ENCODE measurements around the gene RPL27. TPM values are rescaled to one million over a fixed set of nuclear protein-coding genes. Genes with fewer than 3 reads are reported as not detected.
"Not testable (repeated sequence)": the region's sequence is repeated elsewhere in the genome, so short reads cannot be mapped to it uniquely, and the experiment has no call there.

Gene RPL27
- total and polyA plus RNA-seq, 2 donors (not counting 1 experiment from before 2014, with no cell fraction given) = 902 to 3,346 TPM

DNA sequence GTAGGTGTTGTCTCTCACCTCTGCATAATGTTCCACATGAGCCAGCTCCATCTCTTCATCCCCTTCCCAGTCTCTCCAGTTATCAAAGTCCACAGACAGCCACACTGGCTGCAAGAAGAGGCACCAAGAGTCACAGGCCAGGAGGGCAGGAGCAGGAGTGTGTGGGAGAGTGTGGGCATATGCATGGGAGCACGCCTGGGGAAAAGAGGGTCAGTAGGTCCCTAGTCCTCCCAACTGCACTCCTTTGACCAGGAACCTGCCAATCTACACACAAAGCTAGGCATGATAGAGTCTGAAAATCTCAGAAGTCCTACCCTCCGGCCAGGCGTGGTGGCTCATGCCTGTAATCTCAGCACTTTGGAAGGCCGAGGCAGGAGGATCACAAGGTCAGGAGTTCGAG lies 26.6 kb upstream of the RPL27 start:
- H2AFZ ChIP-seq (ENCODE audit: low read length) = no peak overlapping the region
- H3K9ac ChIP-seq (ENCODE audit: insufficient read depth, low read length) = no peak overlapping the region
- H3K9me3 ChIP-seq (ENCODE audit: control insufficient read depth, insufficient read depth, low read depth, low read length) = no peaks in the 10 kb centered on the region

DNA sequence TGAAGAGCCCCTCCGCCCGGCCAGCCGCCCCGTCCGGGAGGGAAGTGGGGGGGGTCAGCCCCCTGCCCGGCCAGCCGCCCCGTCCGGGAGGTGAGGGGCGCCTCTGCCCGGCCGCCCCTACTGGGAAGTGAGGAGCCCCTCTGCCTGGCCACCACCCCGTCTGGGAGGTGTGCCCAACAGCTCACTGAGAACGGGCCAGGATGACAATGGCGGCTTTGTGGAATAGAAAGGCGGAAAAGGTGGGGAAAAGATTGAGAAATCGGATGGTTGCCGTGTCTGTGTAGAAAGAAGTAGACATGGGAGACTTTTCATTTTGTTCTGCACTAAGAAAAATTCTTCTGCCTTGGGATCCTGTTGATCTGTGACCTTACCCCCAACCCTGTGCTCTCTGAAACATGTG lies 24.9 kb upstream of the RPL27 start:
- H3K9me3 ChIP-seq (ENCODE audit: control insufficient read depth, insufficient read depth, low read depth, low read length); H3K9ac ChIP-seq (ENCODE audit: insufficient read depth, low read length); H3K27me3 ChIP-seq (ENCODE audit: control insufficient read depth, insufficient read depth, low read length); DNase-seq (ENCODE audit: low read depth in 2 of 2); H3K4me2 ChIP-seq (ENCODE audit: extremely low read depth, insufficient read depth, low read length); H3K4me3 ChIP-seq (replicated peaks in 1 of 4; ENCODE audit: control extremely low read depth in 1 of 4, insufficient read depth in 1 of 4, low read depth in 3 of 4, low read length in 4 of 4); H3K36me3 ChIP-seq (ENCODE audit: control insufficient read depth, insufficient read depth, low read length); H2AFZ ChIP-seq (ENCODE audit: low read length); H4K20me1 ChIP-seq (ENCODE audit: control insufficient read depth, extremely low read depth, insufficient read depth, low read length); H3K79me2 ChIP-seq (ENCODE audit: control insufficient read depth, insufficient read depth, low read length); H3K4me1 ChIP-seq (ENCODE audit: control insufficient read depth, extremely low read depth, insufficient read depth, low read length); H3K27ac ChIP-seq (ENCODE audit: insufficient read depth, low read length): not testable (repeated sequence)

More for the DNA sequence above, 26.6 kb upstream of the RPL27 start:
- no peak for DNase-seq (ENCODE audit: low read depth in 2 of 2)
- Histone ChIP-seq H3K79me2 (ENCODE audit: control insufficient read depth, insufficient read depth, low read length) (no peaks in the 10 kb centered on the region), H4K20me1 (ENCODE audit: control insufficient read depth, extremely low read depth, insufficient read depth, low read length) (no peaks in the 10 kb centered on the region), H3K27me3 (ENCODE audit: control insufficient read depth, insufficient read depth, low read length) (no peaks in the 10 kb centered on the region), H3K27ac (ENCODE audit: insufficient read depth, low read length) (no peak overlapping the region), H3K36me3 (ENCODE audit: control insufficient read depth, insufficient read depth, low read length) (no peaks in the 10 kb centered on the region), H3K4me1 (ENCODE audit: control insufficient read depth, extremely low read depth, insufficient read depth, low read length) (no peaks in the 10 kb centered on the region), H3K4me2 (ENCODE audit: extremely low read depth, insufficient read depth, low read length) (no peak overlapping the region), H3K4me3 (replicated peaks in 1 of 4; ENCODE audit: control extremely low read depth in 1 of 4, insufficient read depth in 1 of 4, low read depth in 3 of 4, low read length in 4 of 4) (no peak overlapping the region)
- TF ChIP-seq, protein P1, sequence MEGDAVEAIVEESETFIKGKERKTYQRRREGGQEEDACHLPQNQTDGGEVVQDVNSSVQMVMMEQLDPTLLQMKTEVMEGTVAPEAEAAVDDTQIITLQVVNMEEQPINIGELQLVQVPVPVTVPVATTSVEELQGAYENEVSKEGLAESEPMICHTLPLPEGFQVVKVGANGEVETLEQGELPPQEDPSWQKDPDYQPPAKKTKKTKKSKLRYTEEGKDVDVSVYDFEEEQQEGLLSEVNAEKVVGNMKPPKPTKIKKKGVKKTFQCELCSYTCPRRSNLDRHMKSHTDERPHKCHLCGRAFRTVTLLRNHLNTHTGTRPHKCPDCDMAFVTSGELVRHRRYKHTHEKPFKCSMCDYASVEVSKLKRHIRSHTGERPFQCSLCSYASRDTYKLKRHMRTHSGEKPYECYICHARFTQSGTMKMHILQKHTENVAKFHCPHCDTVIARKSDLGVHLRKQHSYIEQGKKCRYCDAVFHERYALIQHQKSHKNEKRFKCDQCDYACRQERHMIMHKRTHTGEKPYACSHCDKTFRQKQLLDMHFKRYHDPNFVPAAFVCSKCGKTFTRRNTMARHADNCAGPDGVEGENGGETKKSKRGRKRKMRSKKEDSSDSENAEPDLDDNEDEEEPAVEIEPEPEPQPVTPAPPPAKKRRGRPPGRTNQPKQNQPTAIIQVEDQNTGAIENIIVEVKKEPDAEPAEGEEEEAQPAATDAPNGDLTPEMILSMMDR (conservative IDR thresholded peaks at IDR 0.05 in 1 of 2, IDR thresholded peaks at IDR 0.05 in 1 of 2; ENCODE audit: low read depth in 1 of 2, low read length in 2 of 2) = no peak
- TF ChIP-seq EZH2 (IDR thresholded peaks at IDR 0.05; ENCODE audit: low read length, missing control alignments) = no peak

DNA sequence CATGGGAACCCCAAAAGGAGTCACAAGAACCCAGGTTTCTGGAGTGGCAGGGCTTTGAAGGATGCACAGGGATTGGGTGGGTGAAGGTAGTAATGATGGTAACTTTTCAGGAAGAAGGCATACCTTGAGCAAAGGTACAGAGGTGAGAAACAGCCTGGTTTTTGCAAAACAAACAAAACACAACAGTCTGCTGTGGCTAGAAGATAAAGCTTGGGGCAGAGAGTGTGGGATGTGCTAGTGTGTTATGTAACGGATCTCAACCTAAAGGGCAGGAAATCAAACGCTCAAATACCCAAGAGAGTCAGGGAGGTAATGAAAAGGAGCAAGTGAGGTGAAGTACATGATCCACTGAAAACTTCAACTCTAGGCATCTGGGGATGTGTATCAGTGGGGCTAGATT lies 23.0 kb upstream of the RPL27 start:
- DNase-seq (ENCODE audit: low read depth in 2 of 2) = no peak
- H3K9ac ChIP-seq (ENCODE audit: insufficient read depth, low read length) = no peak overlapping the region
- no peaks in the 10 kb centered on the region for H3K9me3 ChIP-seq (ENCODE audit: control insufficient read depth, insufficient read depth, low read depth, low read length)
- no peak overlapping the region for H3K4me3 ChIP-seq (replicated peaks in 1 of 4; ENCODE audit: control extremely low read depth in 1 of 4, insufficient read depth in 1 of 4, low read depth in 3 of 4, low read length in 4 of 4)
- no peaks in the 10 kb centered on the region for H3K27me3 ChIP-seq (ENCODE audit: control insufficient read depth, insufficient read depth, low read length)
- no peak overlapping the region for H3K27ac ChIP-seq (ENCODE audit: insufficient read depth, low read length)
- no peaks in the 10 kb centered on the region for H3K36me3 ChIP-seq (ENCODE audit: control insufficient read depth, insufficient read depth, low read length)
- H3K79me2 ChIP-seq (ENCODE audit: control insufficient read depth, insufficient read depth, low read length) = no peaks in the 10 kb centered on the region
- H2AFZ ChIP-seq (ENCODE audit: low read length) = no peak overlapping the region
- peaks cover 2% of the 10 kb centered on the region for H3K4me1 ChIP-seq (ENCODE audit: control insufficient read depth, extremely low read depth, insufficient read depth, low read length)
- no peaks in the 10 kb centered on the region for H4K20me1 ChIP-seq (ENCODE audit: control insufficient read depth, extremely low read depth, insufficient read depth, low read length)
- H3K4me2 ChIP-seq (ENCODE audit: extremely low read depth, insufficient read depth, low read length) = no peak overlapping the region
- TF ChIP-seq, protein P1 (conservative IDR thresholded peaks at IDR 0.05 in 1 of 2, IDR thresholded peaks at IDR 0.05 in 1 of 2; ENCODE audit: low read depth in 1 of 2, low read length in 2 of 2) = no peak
- no peak for TF ChIP-seq EZH2 (IDR thresholded peaks at IDR 0.05; ENCODE audit: low read length, missing control alignments)

DNA sequence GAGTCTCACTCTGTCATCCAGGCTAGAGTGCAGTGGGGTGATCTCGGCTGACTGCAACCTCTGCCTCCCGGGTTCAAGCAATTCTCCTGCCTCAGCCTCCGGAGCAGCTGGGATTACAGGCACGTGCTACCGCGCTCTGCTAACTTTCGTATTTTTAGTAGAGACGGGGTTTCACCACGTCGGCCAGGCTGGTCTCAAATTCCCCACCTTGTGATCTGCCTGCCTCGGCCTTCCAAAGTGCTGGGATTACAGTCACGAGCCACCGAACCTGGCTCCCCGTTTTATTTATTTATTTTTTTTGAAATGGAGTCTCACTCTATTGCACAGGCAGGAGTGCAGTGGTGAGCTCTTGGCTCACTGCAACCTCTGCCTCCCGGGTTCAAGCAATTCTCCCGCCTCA lies 22.5 kb upstream of the RPL27 start:
- not testable (repeated sequence) for H3K36me3 ChIP-seq (ENCODE audit: control insufficient read depth, insufficient read depth, low read length); H3K27me3 ChIP-seq (ENCODE audit: control insufficient read depth, insufficient read depth, low read length); H2AFZ ChIP-seq (ENCODE audit: low read length); H3K9ac ChIP-seq (ENCODE audit: insufficient read depth, low read length); H3K4me1 ChIP-seq (ENCODE audit: control insufficient read depth, extremely low read depth, insufficient read depth, low read length); DNase-seq (ENCODE audit: low read depth in 2 of 2); H3K4me2 ChIP-seq (ENCODE audit: extremely low read depth, insufficient read depth, low read length); H4K20me1 ChIP-seq (ENCODE audit: control insufficient read depth, extremely low read depth, insufficient read depth, low read length); H3K9me3 ChIP-seq (ENCODE audit: control insufficient read depth, insufficient read depth, low read depth, low read length); H3K27ac ChIP-seq (ENCODE audit: insufficient read depth, low read length); H3K4me3 ChIP-seq (replicated peaks in 1 of 4; ENCODE audit: control extremely low read depth in 1 of 4, insufficient read depth in 1 of 4, low read depth in 3 of 4, low read length in 4 of 4); H3K79me2 ChIP-seq (ENCODE audit: control insufficient read depth, insufficient read depth, low read length)
